HepG2 (cell line): ENCODE results near the gene ENG. TPM values are rescaled to one million over a fixed set of nuclear protein-coding genes. Genes with fewer than 3 reads are reported as not detected.

Experiments used
- CHD2 ChIP-seq: IDR thresholded peaks from 2 replicates; pipeline ENCODE4 v1.6.1; 2011; ENCODE audit warnings: low read depth, low read length, improper control_type of control experiment
- HHEX ChIP-seq: IDR thresholded peaks from 2 replicates; pipeline ENCODE4 v1.6.1; 2016; ENCODE audit warnings: control low read depth
- HMG20B ChIP-seq: conservative IDR thresholded peaks from 2 replicates; pipeline ENCODE4 v1.6.1; 2016; ENCODE audit warnings: missing genetic modification reagents, missing compliant biosample characterization
- IKZF1 ChIP-seq: fragments of 450-650 bp; IDR thresholded peaks from 2 replicates; pipeline ENCODE4 v1.7.1; 2016
- KAT2B ChIP-seq: fragments of 150-350 bp; IDR thresholded peaks from 2 replicates; pipeline ENCODE4 v1.6.1; 2014; ENCODE audit warnings: low read depth, low read length, borderline replicate concordance
- NCOA2 ChIP-seq: sonication (generic); formaldehyde crosslinking; IDR thresholded peaks from 2 replicates; pipeline ENCODE4 v1.8.0; 2022; ENCODE audit warnings: inconsistent platforms
- NCOR1 ChIP-seq: fragments of 200-600 bp; sonication (generic); IDR thresholded peaks from 2 replicates; pipeline ENCODE4 v1.7.0; 2017; ENCODE audit warnings: antibody characterized with exemption, low read length, borderline replicate concordance
- NFE2L2 ChIP-seq: fragments of 150-350 bp; IDR thresholded peaks from 2 replicates; pipeline ENCODE4 v1.6.1; 2014; ENCODE audit warnings: low read length
- PPARG ChIP-seq: conservative IDR thresholded peaks from 2 replicates; pipeline ENCODE4 v1.6.1; 2016; ENCODE audit warnings: missing biosample characterization, missing genetic modification reagents
- SALL1 ChIP-seq: sonication (generic); formaldehyde crosslinking; IDR thresholded peaks from 2 replicates; pipeline ENCODE4 v1.8.0; 2022; ENCODE audit warnings: mild to moderate bottlenecking, missing genetic modification reagents
- SP5 ChIP-seq: IDR thresholded peaks from 2 replicates; pipeline ENCODE4 v1.6.1; 2016; ENCODE audit warnings: low read depth, borderline replicate concordance
- THAP11 ChIP-seq: IDR thresholded peaks from 2 replicates; pipeline ENCODE4 v1.6.1; 2016; ENCODE audit warnings: missing biosample characterization, missing genetic modification reagents
- ZBTB20 ChIP-seq: sonication (generic); formaldehyde crosslinking; IDR thresholded peaks from 2 replicates; pipeline ENCODE4 v1.8.1; 2023; ENCODE audit warnings: missing genetic modification reagents, low read depth, mild to moderate bottlenecking, borderline replicate concordance
- ZBTB7A ChIP-seq: sonication (generic); formaldehyde crosslinking; IDR thresholded peaks from 2 replicates; pipeline ENCODE4 v1.8.0; 2022; ENCODE audit warnings: mild to moderate bottlenecking, missing genetic modification reagents
- ZNF121 ChIP-seq: sonication (generic); formaldehyde crosslinking; IDR thresholded peaks from 2 replicates; pipeline ENCODE4 v1.5.0; 2020; ENCODE audit warnings: mild to moderate bottlenecking, missing genetic modification reagents
- ZNF292 ChIP-seq: sonication (generic); formaldehyde crosslinking; IDR thresholded peaks from 2 replicates; pipeline ENCODE4 v1.8.1; 2022; ENCODE audit warnings: mild to moderate bottlenecking, low read depth, missing genetic modification reagents, borderline replicate concordance
- ZNF337 ChIP-seq: sonication (generic); formaldehyde crosslinking; IDR thresholded peaks from 2 replicates; pipeline ENCODE4 v1.5.1; 2020; ENCODE audit warnings: missing genetic modification reagents, low read depth, mild to moderate bottlenecking, borderline replicate concordance
- ZNF570 ChIP-seq: sonication (generic); formaldehyde crosslinking; IDR thresholded peaks from 2 replicates; pipeline ENCODE4 v1.4.0; 2020; ENCODE audit warnings: mild to moderate bottlenecking, missing genetic modification reagents, borderline replicate concordance
- ZNF720 ChIP-seq: sonication (generic); formaldehyde crosslinking; IDR thresholded peaks from 2 replicates; pipeline ENCODE4 v1.4.0; 2020; ENCODE audit warnings: missing genetic modification reagents
- polyA plus RNA-seq, 8 experiments: library from polyadenylated mRNA; depleted of rRNA in 3 of 8; stranded (reverse) in 7 of 8; unstranded in 1 of 8; fragments of >200 nt; fragmentation: Illumina TruSeq in 4 of 8; extraction: Trizol in 4 of 8; gene quantifications; 2 replicates each; pipeline versions ENCODE4 v1.2.1 to v1.2.3, GENCODE V29; 2011 to 2016; ENCODE audit warnings: low read depth in 4 of 8, missing spikeins in 1 of 8, mixed read lengths in 1 of 8; ENCODE audit not compliant: insufficient read depth in 1 of 8
- total RNA-seq, 5 experiments: library from RNA; depleted of rRNA; stranded (reverse); fragments of >200 nt; fragmentation: Illumina TruSeq; extraction: Trizol; gene quantifications; 2 replicates each; pipeline ENCODE4 v1.2.3, GENCODE V29; 2016; ENCODE audit warnings: low read depth in 1 of 5
- TF ChIP-seq, protein P1 (sequence below), 2 experiments: sonication (generic) in 1 of 2; formaldehyde crosslinking in 1 of 2; IDR thresholded peaks; 2 replicates each; pipeline versions ENCODE4 v1.6.1 to v1.9.0; 2014 to 2022; ENCODE audit warnings: antibody characterized with exemption in 1 of 2, borderline replicate concordance in 1 of 2, inconsistent platforms in 1 of 2, low read depth in 1 of 2, missing genetic modification reagents in 1 of 2
- TF ChIP-seq, protein P2 (sequence below): sonication (generic); formaldehyde crosslinking; conservative IDR thresholded peaks from 2 replicates; pipeline ENCODE4 v1.8.0; 2022; ENCODE audit warnings: mild to moderate bottlenecking, moderate library complexity, missing genetic modification reagents
- TF ChIP-seq, protein P3 (sequence below): IDR thresholded peaks from 2 replicates; pipeline ENCODE4 v1.6.1; 2018; ENCODE audit warnings: missing genetic modification reagents

The ENG gene
- total and polyA plus RNA-seq, 2 of the 13 experiments (the other 11 are each of a cell fraction or from before 2014, with no cell fraction given): 0.02 to 1.1 TPM

DNA sequence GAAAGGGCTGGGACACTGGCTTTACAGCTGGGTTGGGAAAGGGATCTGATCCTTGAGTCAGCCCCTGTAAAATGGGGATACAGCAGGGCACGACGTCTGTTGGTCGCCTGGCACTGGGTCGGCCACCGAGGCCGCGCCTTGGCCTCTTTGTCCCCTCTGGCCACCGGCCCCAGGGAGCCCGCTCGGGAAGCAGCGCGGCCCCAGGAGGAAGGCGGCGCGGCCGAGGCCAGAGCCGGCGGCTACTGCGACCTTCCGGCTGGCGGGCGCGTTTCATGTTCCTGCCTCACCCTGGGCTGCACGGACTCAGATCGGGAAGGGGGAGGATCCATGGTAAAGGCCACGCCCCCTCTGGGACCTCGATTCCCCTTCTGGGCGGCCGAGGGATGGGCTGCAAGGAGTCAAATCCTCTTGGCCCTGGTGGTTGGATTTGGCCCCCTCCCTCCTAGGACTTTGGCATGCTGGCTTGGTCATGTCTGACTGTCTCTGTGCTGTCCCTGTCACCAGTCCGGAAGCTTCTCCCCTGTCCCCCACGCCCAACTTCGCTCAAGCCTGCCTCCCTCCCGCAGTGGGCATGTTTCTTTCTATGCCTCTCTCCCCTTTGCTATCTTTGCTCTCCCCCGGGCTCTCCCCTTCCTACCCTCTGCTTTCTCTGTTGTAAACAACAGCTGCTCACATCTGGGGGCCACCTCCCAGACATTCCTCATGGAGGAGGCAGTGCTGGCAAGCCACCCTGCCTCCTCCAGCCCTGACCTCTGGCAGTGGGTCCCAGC is 26.0 kb downstream of the ENG start (continued):
- TF ChIP-seq, protein P1, sequence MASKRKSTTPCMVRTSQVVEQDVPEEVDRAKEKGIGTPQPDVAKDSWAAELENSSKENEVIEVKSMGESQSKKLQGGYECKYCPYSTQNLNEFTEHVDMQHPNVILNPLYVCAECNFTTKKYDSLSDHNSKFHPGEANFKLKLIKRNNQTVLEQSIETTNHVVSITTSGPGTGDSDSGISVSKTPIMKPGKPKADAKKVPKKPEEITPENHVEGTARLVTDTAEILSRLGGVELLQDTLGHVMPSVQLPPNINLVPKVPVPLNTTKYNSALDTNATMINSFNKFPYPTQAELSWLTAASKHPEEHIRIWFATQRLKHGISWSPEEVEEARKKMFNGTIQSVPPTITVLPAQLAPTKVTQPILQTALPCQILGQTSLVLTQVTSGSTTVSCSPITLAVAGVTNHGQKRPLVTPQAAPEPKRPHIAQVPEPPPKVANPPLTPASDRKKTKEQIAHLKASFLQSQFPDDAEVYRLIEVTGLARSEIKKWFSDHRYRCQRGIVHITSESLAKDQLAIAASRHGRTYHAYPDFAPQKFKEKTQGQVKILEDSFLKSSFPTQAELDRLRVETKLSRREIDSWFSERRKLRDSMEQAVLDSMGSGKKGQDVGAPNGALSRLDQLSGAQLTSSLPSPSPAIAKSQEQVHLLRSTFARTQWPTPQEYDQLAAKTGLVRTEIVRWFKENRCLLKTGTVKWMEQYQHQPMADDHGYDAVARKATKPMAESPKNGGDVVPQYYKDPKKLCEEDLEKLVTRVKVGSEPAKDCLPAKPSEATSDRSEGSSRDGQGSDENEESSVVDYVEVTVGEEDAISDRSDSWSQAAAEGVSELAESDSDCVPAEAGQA (IDR thresholded peaks at IDR 0.05; ENCODE audit: low read depth): no peak
- TF ChIP-seq, protein P1 (CRISPR knock-in tag; IDR thresholded peaks at IDR 0.05; ENCODE audit: borderline replicate concordance): no peak
- TF ChIP-seq NCOA2 (CRISPR knock-in tag) (no peak; the same call in 1 of the 2 replicates), ZNF292 (CRISPR knock-in tag) (peak; percentile 82; the same call in 1 of the 2 replicates), ZNF337 (CRISPR knock-in tag) (no peak), HMG20B (CRISPR knock-in tag) (no peak), ZNF720 (CRISPR knock-in tag) (no peak), NFE2L2 (no peak), IKZF1 (no peak), KAT2B (no peak), ZNF121 (no peak), SALL1 (peak; percentile 72), HHEX (CRISPR knock-in tag) (no peak), PPARG (CRISPR knock-in tag) (no peak), CHD2 (no peak), THAP11 (CRISPR knock-in tag) (peak; percentile 37; the same call in 1 of the 2 replicates), SP5 (CRISPR knock-in tag) (no peak), ZNF570 (CRISPR knock-in tag) (no peak), ZBTB20 (CRISPR knock-in tag) (no peak), ZBTB7A (CRISPR knock-in tag) (no peak), NCOR1 (no peak)
- TF ChIP-seq, protein P2, sequence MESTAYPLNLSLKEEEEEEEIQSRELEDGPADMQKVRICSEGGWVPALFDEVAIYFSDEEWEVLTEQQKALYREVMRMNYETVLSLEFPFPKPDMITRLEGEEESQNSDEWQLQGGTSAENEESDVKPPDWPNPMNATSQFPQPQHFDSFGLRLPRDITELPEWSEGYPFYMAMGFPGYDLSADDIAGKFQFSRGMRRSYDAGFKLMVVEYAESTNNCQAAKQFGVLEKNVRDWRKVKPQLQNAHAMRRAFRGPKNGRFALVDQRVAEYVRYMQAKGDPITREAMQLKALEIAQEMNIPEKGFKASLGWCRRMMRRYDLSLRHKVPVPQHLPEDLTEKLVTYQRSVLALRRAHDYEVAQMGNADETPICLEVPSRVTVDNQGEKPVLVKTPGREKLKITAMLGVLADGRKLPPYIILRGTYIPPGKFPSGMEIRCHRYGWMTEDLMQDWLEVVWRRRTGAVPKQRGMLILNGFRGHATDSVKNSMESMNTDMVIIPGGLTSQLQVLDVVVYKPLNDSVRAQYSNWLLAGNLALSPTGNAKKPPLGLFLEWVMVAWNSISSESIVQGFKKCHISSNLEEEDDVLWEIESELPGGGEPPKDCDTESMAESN (CRISPR knock-in tag): no peak
- TF ChIP-seq, protein P3, sequence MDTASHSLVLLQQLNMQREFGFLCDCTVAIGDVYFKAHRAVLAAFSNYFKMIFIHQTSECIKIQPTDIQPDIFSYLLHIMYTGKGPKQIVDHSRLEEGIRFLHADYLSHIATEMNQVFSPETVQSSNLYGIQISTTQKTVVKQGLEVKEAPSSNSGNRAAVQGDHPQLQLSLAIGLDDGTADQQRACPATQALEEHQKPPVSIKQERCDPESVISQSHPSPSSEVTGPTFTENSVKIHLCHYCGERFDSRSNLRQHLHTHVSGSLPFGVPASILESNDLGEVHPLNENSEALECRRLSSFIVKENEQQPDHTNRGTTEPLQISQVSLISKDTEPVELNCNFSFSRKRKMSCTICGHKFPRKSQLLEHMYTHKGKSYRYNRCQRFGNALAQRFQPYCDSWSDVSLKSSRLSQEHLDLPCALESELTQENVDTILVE: no peak
